ENCODE measurements around the gene CDK5RAP3.

- TF ChIP-seq CTCF (IDR thresholded peaks at IDR 0.05) (no peak), POLR2A (IDR thresholded peaks at IDR 0.05) (no peak)
These were observed 35.0 kb upstream of the CDK5RAP3 start for GRCh38 chr17:47935961-47936360.
